GM18861 (cell line): ENCODE results near the gene C1orf159.

Source experiments
- ATAC-seq: cut with Tn5 transposase; IDR thresholded peaks from one replicate; pipeline ENCODE4 v1.9.1; 2021; ENCODE audit not compliant: unreplicated experiment

The C1orf159 gene

GRCh38 chr1:1094981-1095380, 20.9 kb downstream of the C1orf159 start:
- ATAC-seq, result no peak

GRCh38 chr1:1093610-1093943, 22.3 kb downstream of the C1orf159 start:
- no peak for ATAC-seq

DNA sequence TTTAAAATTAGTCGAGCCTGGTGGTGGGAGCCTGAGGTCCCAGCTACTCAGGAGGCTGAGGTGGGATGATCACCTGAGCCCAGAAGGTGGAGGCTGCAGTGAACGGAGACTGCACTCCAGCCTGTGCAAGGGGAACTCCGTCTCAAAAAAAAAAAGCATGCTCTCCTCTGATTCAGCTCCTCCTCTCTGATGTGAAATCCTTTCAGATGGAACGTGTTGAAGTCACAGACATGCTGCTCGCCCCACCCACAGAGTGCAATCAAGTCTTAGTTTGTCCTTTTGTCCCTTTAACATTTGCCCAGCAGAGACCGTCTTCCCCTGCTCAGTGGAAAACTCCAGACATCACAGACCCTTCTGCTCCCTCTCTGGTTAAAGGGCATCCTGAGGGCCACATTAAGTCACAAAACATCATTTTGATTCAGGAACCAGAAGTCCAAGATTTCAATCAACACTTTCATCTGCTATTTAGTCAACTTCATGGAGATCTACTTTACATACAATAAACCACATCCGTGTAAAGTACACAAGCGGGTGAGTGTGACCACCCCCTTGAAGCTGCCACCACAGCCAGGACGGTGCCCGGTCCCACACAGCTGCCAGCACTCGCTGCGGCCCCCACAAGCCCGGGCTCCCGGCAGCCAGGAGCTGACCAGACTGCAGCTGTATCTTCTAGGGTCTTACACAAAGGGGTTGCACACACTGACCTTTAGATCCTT, 22.8 kb downstream of the C1orf159 start:
- ATAC-seq, result no peak

DNA sequence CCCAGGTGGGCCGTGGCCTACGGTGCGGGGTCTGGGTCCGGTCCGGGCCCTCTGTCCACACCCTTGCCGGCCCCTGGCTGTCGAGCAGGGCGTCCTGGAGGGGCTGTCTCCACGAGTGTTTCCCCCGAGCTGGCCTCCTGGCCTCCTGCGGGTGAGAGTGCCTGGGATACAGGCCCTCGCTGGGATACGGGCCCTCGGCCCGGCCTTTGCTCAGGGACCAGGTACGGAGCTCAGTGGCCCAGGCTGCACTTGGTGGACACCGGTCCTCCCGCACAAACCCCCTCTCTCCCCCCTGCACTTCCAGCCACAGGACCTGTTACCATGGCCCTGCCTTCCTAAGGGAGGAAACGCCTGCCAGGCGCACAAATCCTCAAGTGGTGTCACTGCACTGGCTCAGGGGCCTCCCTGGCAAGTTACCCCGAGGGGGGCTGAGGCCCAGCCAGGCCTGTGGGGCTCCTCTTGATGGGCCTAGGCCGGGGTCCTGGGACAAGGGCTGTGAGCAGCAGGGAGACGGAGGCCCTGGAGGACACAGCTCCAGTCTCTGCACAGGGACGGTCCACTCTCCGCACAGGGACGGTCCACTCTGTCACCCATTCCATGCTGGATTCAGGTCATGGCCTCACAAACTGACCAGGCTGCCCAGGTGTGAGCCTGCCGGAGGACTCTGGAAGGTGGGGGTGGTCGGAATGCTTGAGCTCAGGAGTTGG, 23.6 kb downstream of the C1orf159 start:
- no peak for ATAC-seq

DNA sequence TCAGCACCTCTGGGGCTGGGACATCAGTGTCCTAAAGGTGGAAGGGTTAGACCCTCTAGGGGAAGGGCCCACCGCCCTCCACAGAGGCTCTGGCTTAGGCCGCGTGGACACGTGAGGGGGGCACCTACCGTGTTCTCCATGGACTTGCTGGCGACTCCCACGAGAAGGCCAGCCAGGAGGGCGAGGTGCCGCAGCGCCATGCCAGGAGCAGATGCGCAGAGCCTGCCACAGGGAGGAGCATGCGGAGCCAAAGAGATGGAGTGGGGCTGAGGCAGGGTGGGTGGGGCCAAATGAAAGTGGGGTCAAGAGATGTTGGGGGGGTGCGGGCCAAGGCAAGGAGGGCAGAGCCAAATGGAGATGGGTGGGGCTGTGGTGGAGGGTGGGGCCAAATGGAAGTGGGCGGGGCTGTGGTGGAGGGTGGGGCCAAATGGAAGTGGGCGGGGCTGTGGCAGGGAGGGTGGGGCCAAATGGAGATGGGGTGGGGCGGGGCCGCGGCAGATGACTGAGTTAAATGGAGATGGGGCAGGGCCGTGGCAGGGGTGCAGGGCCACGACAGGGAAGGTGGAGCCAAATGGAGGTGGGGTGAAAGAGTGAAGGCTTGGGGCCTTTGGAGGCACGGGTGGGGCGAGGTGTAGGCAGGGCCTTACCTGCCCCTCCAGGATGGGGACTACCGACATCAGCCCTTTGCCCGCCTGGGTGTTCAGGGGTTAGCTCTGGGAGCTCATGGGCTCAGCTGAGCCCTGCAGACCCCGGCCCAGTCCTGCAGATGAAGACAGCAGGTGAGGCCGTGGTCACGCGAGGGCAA, 24.3 kb downstream of the C1orf159 start:
- ATAC-seq, result no peak

DNA sequence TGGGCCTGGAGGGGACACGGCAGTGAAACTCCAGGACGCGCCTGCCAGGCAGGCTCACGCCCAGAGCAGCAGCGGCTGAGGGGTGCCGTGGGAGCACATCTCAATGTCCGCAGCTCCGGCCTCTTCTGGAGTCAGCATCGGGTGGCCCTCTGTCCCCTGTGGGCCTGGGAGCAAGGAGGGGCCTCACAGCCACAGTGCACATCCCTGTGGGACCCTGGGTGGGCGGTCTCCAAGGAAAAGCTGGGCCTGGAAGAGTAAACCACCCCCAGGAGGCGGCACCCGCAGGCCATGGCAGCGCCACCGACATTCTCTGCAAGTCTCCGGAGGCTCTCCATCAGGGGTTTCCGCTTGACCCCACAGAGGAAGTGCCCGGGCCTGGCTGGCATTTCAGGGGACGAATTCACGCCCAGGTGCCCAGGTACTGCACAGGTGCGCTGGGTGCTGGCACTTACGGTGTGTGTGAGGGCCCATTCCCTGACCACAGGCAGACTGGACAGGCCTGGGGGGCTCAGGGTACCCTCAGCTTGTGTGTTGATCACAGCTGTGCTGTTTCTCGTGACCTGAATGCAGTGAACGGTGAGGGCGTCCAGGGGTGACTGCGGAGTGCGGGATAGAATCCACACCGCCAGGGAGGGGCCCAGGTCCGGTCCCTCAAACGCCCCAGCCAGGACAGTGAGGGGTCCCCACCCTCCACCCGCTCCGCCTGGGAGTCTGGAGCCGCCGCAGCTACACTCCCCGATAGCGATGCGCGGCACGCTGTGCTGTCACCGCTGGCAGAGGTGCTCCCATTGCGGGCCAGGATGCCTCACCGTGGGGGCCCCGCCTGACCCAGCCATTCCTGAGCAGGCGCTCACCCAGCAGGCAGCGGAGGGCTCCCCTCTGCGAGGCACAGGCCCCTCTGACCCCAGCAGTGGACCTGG, 25.2 kb downstream of the C1orf159 start:
- ATAC-seq, result no peak

GRCh38 chr1:1089731-1090423, 26.0 kb downstream of the C1orf159 start:
- no peak for ATAC-seq

- ATAC-seq, result no peak
Observed at GRCh38 chr1:1088801-1089680, 26.8 kb downstream of the C1orf159 start.

- no peak for ATAC-seq
Observed at GRCh38 chr1:1088029-1088800, 27.7 kb downstream of the C1orf159 start.

DNA sequence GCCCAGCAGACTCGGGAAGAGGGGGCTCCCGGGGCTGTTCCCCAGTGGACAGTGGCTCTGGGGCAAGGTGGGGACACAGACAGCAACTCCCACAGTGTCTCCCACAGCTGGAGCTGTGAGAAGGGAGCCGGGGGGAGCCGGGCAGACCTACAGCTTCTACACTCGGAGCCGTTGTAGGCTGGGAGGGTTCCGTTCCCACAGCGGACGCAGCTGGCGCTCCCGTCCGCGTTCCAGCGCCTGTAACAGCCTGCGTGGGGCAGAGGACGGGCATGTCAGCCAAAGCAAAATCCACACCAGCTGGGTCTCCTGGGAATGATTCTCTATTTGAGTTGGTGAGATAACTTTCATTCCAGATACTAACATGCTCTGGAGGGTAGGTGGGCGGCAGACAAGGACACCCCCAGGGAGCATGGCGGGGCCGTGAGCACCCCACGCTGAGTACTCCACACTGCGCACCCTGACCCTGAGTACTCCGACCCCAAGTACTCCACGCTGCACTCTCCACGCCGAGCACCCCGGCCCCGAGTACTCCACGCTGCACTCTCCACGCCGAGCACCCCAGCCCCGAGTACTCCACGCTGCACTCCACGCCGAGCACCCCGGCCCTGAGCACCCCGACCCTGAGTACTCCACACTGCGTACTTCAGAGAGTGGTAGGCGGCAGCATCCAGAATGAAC, 28.4 kb downstream of the C1orf159 start:
- ATAC-seq, result no peak

- no peak for ATAC-seq
Observed at GRCh38 chr1:1086911-1087341, 29.0 kb downstream of the C1orf159 start.

GRCh38 chr1:1085911-1086841, 29.7 kb downstream of the C1orf159 start:
- no peak for ATAC-seq

DNA sequence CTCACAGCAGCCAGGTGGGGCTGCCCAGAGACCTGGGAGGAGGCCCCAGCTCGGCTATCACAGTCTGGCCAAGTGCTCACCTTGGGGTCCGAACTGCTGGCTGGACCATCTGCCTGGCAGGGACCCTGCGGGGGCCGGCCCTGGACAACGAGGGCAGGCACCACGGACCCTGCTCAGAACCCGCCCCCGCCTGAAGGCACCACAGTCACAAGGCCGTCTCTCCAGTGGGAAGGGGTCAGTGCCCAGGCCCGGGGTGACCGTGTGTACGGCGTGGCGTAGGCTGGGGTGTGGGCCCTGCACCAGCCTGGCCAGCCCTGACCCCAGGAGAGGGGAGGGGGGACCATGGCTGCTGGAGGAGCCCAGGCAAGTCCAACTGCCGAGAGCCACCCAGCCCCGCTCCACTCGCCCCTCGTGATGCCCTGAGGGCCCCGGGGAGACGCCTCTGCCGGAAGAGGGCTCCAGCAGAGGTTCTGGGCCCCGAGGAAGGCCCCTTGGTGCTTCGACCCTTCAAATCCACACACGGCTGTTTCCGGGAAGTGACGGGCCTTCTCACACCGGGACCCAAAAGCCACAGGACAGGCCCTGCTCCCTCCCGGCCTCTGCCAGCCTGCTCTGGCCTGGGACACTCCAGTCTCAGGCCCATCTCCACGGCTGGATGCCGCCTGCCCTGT, 30.6 kb downstream of the C1orf159 start:
- no peak for ATAC-seq

DNA sequence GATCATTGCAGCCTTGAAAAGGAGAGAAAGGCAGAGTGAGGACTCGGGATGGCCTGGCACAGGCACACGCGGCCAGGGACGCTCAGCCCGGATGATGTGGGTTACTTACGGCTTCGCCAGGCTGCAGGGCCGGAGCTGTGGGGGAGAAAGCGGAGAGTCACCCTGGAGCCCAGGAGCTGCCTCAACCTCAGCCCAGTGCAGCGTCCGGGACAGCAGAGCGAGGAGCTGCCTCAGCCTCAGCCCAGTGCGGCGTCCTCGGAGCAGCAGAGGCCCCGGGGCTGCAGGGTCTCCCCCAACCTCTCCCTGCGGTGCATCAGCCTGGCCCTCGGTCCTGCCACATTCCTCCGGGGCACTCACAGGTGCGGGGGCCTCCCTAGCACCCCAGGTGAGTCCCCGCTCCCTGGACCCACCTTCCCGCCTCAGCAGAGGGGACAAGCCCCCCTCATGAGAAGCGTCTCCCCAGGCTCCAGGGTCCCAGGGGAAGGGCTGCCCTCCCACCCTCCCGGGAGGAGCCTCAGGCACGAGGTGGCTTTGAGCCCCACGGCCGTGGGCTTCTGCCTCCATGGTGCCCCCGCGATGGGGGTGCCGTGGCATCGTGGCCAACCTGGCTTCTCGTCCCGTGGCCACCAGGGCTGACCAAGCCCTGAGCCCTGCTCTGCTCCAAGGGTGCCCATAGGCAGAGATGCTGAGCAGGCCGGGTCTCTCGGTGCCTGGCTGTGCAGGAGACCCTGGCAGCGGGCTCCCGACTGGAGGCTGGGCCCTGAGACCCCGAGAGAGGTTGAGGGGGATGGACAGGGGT, 31.3 kb downstream of the C1orf159 start:
- no peak for ATAC-seq
